HEK293 (cell line): ENCODE results near the gene TNS3.

Experiments used
- CTCF ChIA-PET: fragments of 350-600 bp; formaldehyde crosslinking; extraction: SDS; loops from one replicate; lab custom pipeline; 2021; ENCODE audit warnings: antibody characterized with exemption; lab: Yijun Ruan, JAX
- POLR2A ChIA-PET: fragments of 300-600 bp; formaldehyde crosslinking; extraction: SDS; loops from one replicate; lab custom pipeline; 2020; ENCODE audit warnings: antibody characterized with exemption, inconsistent platforms; lab: Yijun Ruan, JAX
- H3K27ac ChIP-seq: fragments of 200-500 bp; sonication (Bioruptor generic); 2 replicates; pipeline ENCODE4 v1.5.1; 2014; ENCODE audit warnings: low read depth, low read length, control low read depth, inconsistent platforms; ENCODE audit errors: extremely low read depth
- H3K36me3 ChIP-seq, 2 experiments: fragments of 200-500 bp in 1 of 2; sonication (Bioruptor generic) in 1 of 2; 1 replicate in 1 of 2; 2 replicates in 1 of 2; pipeline ENCODE4 v1.5.1; 2014 to 2017; ENCODE audit warnings: inconsistent platforms in 2 of 2, low read length in 2 of 2; ENCODE audit not compliant: control insufficient read depth in 2 of 2, insufficient read depth in 1 of 2
- H3K4me1 ChIP-seq: fragments of 200-500 bp; sonication (Bioruptor generic); 2 replicates; pipeline ENCODE4 v1.5.1; 2014; ENCODE audit warnings: mild to moderate bottlenecking, low read length, inconsistent platforms; ENCODE audit not compliant: control insufficient read depth, insufficient read depth
- H3K4me3 ChIP-seq: 2 replicates; pipeline ENCODE4 v1.5.1; 2011; ENCODE audit warnings: low read depth, mild to moderate bottlenecking, control low read depth, low read length, moderate library complexity
- H3K9me3 ChIP-seq: fragments of 200-500 bp; sonication (Bioruptor generic); 2 replicates; pipeline ENCODE4 v1.5.1; 2014; ENCODE audit warnings: low read depth, low read length, inconsistent platforms; ENCODE audit not compliant: control insufficient read depth, insufficient read depth
- ATF2 ChIP-seq: fragments of 450-650 bp; formaldehyde crosslinking; IDR thresholded peaks from 2 replicates; pipeline ENCODE4 v1.5.1; 2016; ENCODE audit warnings: missing biosample characterization, missing genetic modification characterization, low read depth
- GLI2 ChIP-seq: fragments of 450-650 bp; formaldehyde crosslinking; IDR thresholded peaks from 2 replicates; pipeline ENCODE4; 2017; ENCODE audit warnings: missing biosample characterization, missing genetic modification characterization, low read depth, borderline replicate concordance
- GLIS2 ChIP-seq: fragments of 450-650 bp; formaldehyde crosslinking; IDR thresholded peaks from 2 replicates; pipeline ENCODE4 v1.5.1; 2016; ENCODE audit warnings: missing biosample characterization, missing genetic modification characterization
- KLF8 ChIP-seq: fragments of 450-650 bp; formaldehyde crosslinking; IDR thresholded peaks from 2 replicates; pipeline ENCODE4 v1.5.1; 2016; ENCODE audit warnings: missing biosample characterization, missing genetic modification characterization
- REPIN1 ChIP-seq: fragments of 450-650 bp; formaldehyde crosslinking; IDR thresholded peaks from 2 replicates; pipeline ENCODE4 v1.5.1; 2017; ENCODE audit warnings: missing biosample characterization, missing genetic modification characterization, low read depth
- REST ChIP-seq: fragments of 450-650 bp; formaldehyde crosslinking; IDR thresholded peaks from 2 replicates; pipeline ENCODE4 v1.5.1; 2016; ENCODE audit warnings: missing biosample characterization, missing genetic modification characterization
- TRIM28 ChIP-seq: IDR thresholded peaks from 2 replicates; pipeline ENCODE4 v1.6.1; 2011; ENCODE audit warnings: low read length, control low read depth, borderline replicate concordance
- ZBTB44 ChIP-seq: fragments of 450-650 bp; IDR thresholded peaks from 2 replicates; pipeline ENCODE4 v1.5.1; 2018; ENCODE audit warnings: missing biosample characterization, mild to moderate bottlenecking, missing genetic modification characterization
- ZNF16 ChIP-seq: fragments of 450-650 bp; formaldehyde crosslinking; IDR thresholded peaks from 2 replicates; pipeline ENCODE4 v1.5.1; 2016; ENCODE audit warnings: low read depth, missing biosample characterization, missing genetic modification characterization
- ZNF214 ChIP-seq: fragments of 450-650 bp; formaldehyde crosslinking; IDR thresholded peaks from 2 replicates; pipeline ENCODE4 v1.5.1; 2017; ENCODE audit warnings: missing biosample characterization, mild to moderate bottlenecking, missing genetic modification characterization, borderline replicate concordance
- ZNF274 ChIP-seq, 2 experiments: fragments of 200-500 bp in 1 of 2; fragments of 450-650 bp in 1 of 2; sonication (Bioruptor generic) in 1 of 2; formaldehyde crosslinking in 1 of 2; IDR thresholded peaks; 2 replicates each; pipeline versions ENCODE4 v1.5.1 to v1.6.1; 2014 to 2016; ENCODE audit warnings: borderline replicate concordance in 1 of 2, inconsistent platforms in 1 of 2, low read length in 1 of 2, missing biosample characterization in 1 of 2, missing genetic modification characterization in 1 of 2
- ZNF292 ChIP-seq: fragments of 450-650 bp; formaldehyde crosslinking; IDR thresholded peaks from 2 replicates; pipeline ENCODE4 v1.5.1; 2016; ENCODE audit warnings: low read depth, missing biosample characterization, missing genetic modification characterization, borderline replicate concordance
- ZNF366 ChIP-seq: fragments of 450-650 bp; formaldehyde crosslinking; conservative IDR thresholded peaks from 2 replicates; pipeline ENCODE4 v1.5.1; 2016; ENCODE audit warnings: missing biosample characterization, missing genetic modification characterization
- ZNF501 ChIP-seq: fragments of 450-650 bp; formaldehyde crosslinking; IDR thresholded peaks from 2 replicates; pipeline ENCODE4 v1.5.1; 2016; ENCODE audit warnings: missing biosample characterization, missing genetic modification characterization
- ZNF510 ChIP-seq: fragments of 450-650 bp; formaldehyde crosslinking; IDR thresholded peaks from 2 replicates; pipeline ENCODE4 v1.5.1; 2018; ENCODE audit warnings: mild to moderate bottlenecking, missing genetic modification characterization, missing biosample characterization; ENCODE audit not compliant: insufficient replicate concordance
- ZNF555 ChIP-seq: fragments of 450-650 bp; formaldehyde crosslinking; conservative IDR thresholded peaks from 2 replicates; pipeline ENCODE4 v1.5.1; 2017; ENCODE audit warnings: missing biosample characterization, mild to moderate bottlenecking, missing genetic modification characterization, inconsistent platforms
- ZNF600 ChIP-seq: fragments of 450-650 bp; formaldehyde crosslinking; IDR thresholded peaks from 2 replicates; pipeline ENCODE4 v1.5.1; 2016; ENCODE audit warnings: missing biosample characterization, missing genetic modification characterization
- ZNF623 ChIP-seq: fragments of 450-650 bp; formaldehyde crosslinking; IDR thresholded peaks from 2 replicates; pipeline ENCODE4 v1.5.1; 2016; ENCODE audit warnings: missing biosample characterization, missing genetic modification characterization
- ZNF626 ChIP-seq: fragments of 450-650 bp; sonication (Bioruptor Pico); formaldehyde crosslinking; IDR thresholded peaks from 2 replicates; pipeline ENCODE4 v1.5.1; 2018; ENCODE audit warnings: missing biosample characterization, missing genetic modification characterization, inconsistent platforms
- ZNF707 ChIP-seq: fragments of 450-650 bp; formaldehyde crosslinking; IDR thresholded peaks from 2 replicates; pipeline ENCODE4 v1.5.1; 2016; ENCODE audit warnings: missing biosample characterization, missing genetic modification characterization
- ZNF785 ChIP-seq: fragments of 450-650 bp; formaldehyde crosslinking; IDR thresholded peaks from 2 replicates; pipeline ENCODE4 v1.5.1; 2016; ENCODE audit warnings: missing biosample characterization, missing genetic modification characterization
- ZSCAN5A ChIP-seq: fragments of 450-650 bp; formaldehyde crosslinking; IDR thresholded peaks from 2 replicates; pipeline ENCODE4 v1.5.1; 2016; ENCODE audit warnings: missing biosample characterization, missing genetic modification characterization

Gene TNS3

GRCh38 chr7:47622946-47623640 lies 41.2 kb upstream of the TNS3 start:
- Histone ChIP-seq H3K9me3 (no peaks in the 10 kb centered on the region), H3K27ac (no peak overlapping the region), H3K36me3 (no peaks in the 10 kb centered on the region), H3K4me3 (no peak overlapping the region), H3K4me1 (no peaks in the 10 kb centered on the region)
- ChIA-PET CTCF (interaction anchor here (0.6 to 0.9 kb wide), 3 partner anchors 282 to 357 kb away, joined by 3 to 4 read pairs (median 3); no protein-coding TSS in a partner anchor), POLR2A (no interaction called here)
- no peak for TF ChIP-seq ZNF707 (tag by site-specific recombination)
- TF ChIP-seq ZNF214 (tag by site-specific recombination) = no peak
- no peak for TF ChIP-seq ZNF501 (tag by site-specific recombination)
- TF ChIP-seq ZNF366 = 0 out of 2 replicates have a peak, but pooled peaks have one; percentile 0

GRCh38 chr7:47622586-47622945 lies 40.7 kb upstream of the TNS3 start:
- ChIA-PET CTCF (interaction anchor here (0.6 kb wide), 1 partner anchor 324 kb away, joined by 3 read pairs; no protein-coding TSS in a partner anchor), POLR2A (no interaction called here)
- Histone ChIP-seq H3K4me3 (no peak overlapping the region), H3K36me3 (no peaks in the 10 kb centered on the region), H3K27ac (no peak overlapping the region), H3K9me3 (no peaks in the 10 kb centered on the region), H3K4me1 (no peaks in the 10 kb centered on the region)
- TF ChIP-seq ZNF366 = 0 out of 2 replicates have a peak, but pooled peaks have one; percentile 18
- no peak for TF ChIP-seq ZNF555 (tag by site-specific recombination)
- TF ChIP-seq ZNF510 (tag by site-specific recombination) = no peak
- TF ChIP-seq ZNF501 (tag by site-specific recombination) = no peak
- no peak for TF ChIP-seq REPIN1 (tag by site-specific recombination)
- no peak for TF ChIP-seq ZBTB44 (tag by site-specific recombination)

GRCh38 chr7:47621979-47622561 lies 40.2 kb upstream of the TNS3 start:
- Histone ChIP-seq H3K9me3 (no peaks in the 10 kb centered on the region), H3K27ac (no peak overlapping the region), H3K36me3 (no peaks in the 10 kb centered on the region), H3K4me1 (no peaks in the 10 kb centered on the region), H3K4me3 (no peak overlapping the region)
- ChIA-PET POLR2A (no interaction called here), CTCF (no interaction called here)
- TF ChIP-seq GLI2 (tag by site-specific recombination) (no peak), KLF8 (no peak), REST (no peak), ZNF623 (tag by site-specific recombination) (no peak), ZNF785 (tag by site-specific recombination) (no peak), GLIS2 (tag by site-specific recombination) (no peak), ZSCAN5A (no peak), ATF2 (no peak), ZNF274 (IDR thresholded peaks at IDR 0.05; ENCODE audit: low read length) (no peak), ZNF274 (tag by site-specific recombination; IDR thresholded peaks at IDR 0.05; ENCODE audit: borderline replicate concordance) (no peak), ZNF16 (tag by site-specific recombination) (no peak), ZNF600 (tag by site-specific recombination) (no peak), ZNF626 (tag by site-specific recombination) (no peak), TRIM28 (no peak), ZNF292 (tag by site-specific recombination) (no peak)
